HepG2 (cell line): ENCODE results near the gene SNN. TPM values are rescaled to one million over a fixed set of nuclear protein-coding genes. Genes with fewer than 3 reads are reported as not detected.

ENCODE experiments used
- CAMTA2 ChIP-seq: sonication (generic); formaldehyde crosslinking; IDR thresholded peaks from 2 replicates; pipeline ENCODE4 v1.4.0; 2020; ENCODE audit warnings: mild to moderate bottlenecking, missing genetic modification reagents, borderline replicate concordance
- CCAR2 ChIP-seq: fragments of 200-400 bp; formaldehyde crosslinking; optimal IDR thresholded peaks from 2 replicates; pipeline ENCODE3; 2018; ENCODE audit warnings: low read depth, mild to moderate bottlenecking, low read length, moderate library complexity
- DNMT3B ChIP-seq: conservative IDR thresholded peaks from 2 replicates; pipeline ENCODE4 v1.6.1; 2016; ENCODE audit warnings: missing biosample characterization, control low read depth
- HNRNPL ChIP-seq: fragments of 200-400 bp; formaldehyde crosslinking; IDR thresholded peaks from 2 replicates; pipeline ENCODE4 v1.6.1; 2017; ENCODE audit warnings: mild to moderate bottlenecking, low read depth, low read length
- KIAA2018 ChIP-seq: sonication (generic); formaldehyde crosslinking; IDR thresholded peaks from 2 replicates; pipeline ENCODE4 v1.5.0; 2020; ENCODE audit warnings: mild to moderate bottlenecking, missing genetic modification reagents, borderline replicate concordance
- MAFG ChIP-seq: sonication (generic); formaldehyde crosslinking; IDR thresholded peaks from 2 replicates; pipeline ENCODE4 v1.5.1; 2020; ENCODE audit warnings: mild to moderate bottlenecking, missing genetic modification reagents
- NFE2L1 ChIP-seq: sonication (generic); formaldehyde crosslinking; IDR thresholded peaks from 2 replicates; pipeline ENCODE4 v1.4.0; 2020; ENCODE audit warnings: missing genetic modification reagents, mild to moderate bottlenecking, borderline replicate concordance
- SOX5 ChIP-seq: IDR thresholded peaks from 2 replicates; pipeline ENCODE4 v1.6.1; 2016; ENCODE audit warnings: borderline replicate concordance
- SRY ChIP-seq: sonication (generic); formaldehyde crosslinking; IDR thresholded peaks from 2 replicates; pipeline ENCODE4 v1.8.0; 2022; ENCODE audit warnings: mild to moderate bottlenecking, missing genetic modification reagents
- TOE1 ChIP-seq: sonication (generic); formaldehyde crosslinking; IDR thresholded peaks from 2 replicates; pipeline ENCODE4 v1.4.0; 2020; ENCODE audit warnings: mild to moderate bottlenecking, missing genetic modification reagents
- ZFY ChIP-seq: sonication (generic); formaldehyde crosslinking; IDR thresholded peaks from 2 replicates; pipeline ENCODE4 v1.4.0; 2020; ENCODE audit warnings: missing genetic modification reagents
- ZNF33A ChIP-seq: sonication (generic); formaldehyde crosslinking; IDR thresholded peaks from 2 replicates; pipeline ENCODE4 v1.5.1; 2020; ENCODE audit warnings: missing genetic modification reagents, mild to moderate bottlenecking, moderate library complexity, borderline replicate concordance
- ZNF598 ChIP-seq: sonication (generic); formaldehyde crosslinking; IDR thresholded peaks from 2 replicates; pipeline ENCODE4 v1.5.1; 2020; ENCODE audit warnings: mild to moderate bottlenecking, missing genetic modification reagents, borderline replicate concordance
- ZNF720 ChIP-seq: sonication (generic); formaldehyde crosslinking; IDR thresholded peaks from 2 replicates; pipeline ENCODE4 v1.4.0; 2020; ENCODE audit warnings: missing genetic modification reagents
- ZNF724P ChIP-seq: sonication (generic); formaldehyde crosslinking; IDR thresholded peaks from 2 replicates; pipeline ENCODE4 v1.8.0; 2022; ENCODE audit warnings: missing genetic modification reagents, borderline replicate concordance
- ZNF747 ChIP-seq: sonication (generic); formaldehyde crosslinking; IDR thresholded peaks from 2 replicates; pipeline ENCODE4 v1.8.1; 2023; ENCODE audit warnings: missing genetic modification reagents, mild to moderate bottlenecking, borderline replicate concordance
- ZNF883 ChIP-seq: sonication (generic); formaldehyde crosslinking; IDR thresholded peaks from 2 replicates; pipeline ENCODE4 v1.5.1; 2020; ENCODE audit warnings: mild to moderate bottlenecking, missing genetic modification reagents; ENCODE audit errors: not compliant biosample characterization
- polyA plus RNA-seq, 8 experiments: library from polyadenylated mRNA; depleted of rRNA in 3 of 8; stranded (reverse) in 7 of 8; unstranded in 1 of 8; fragments of >200 nt; fragmentation: Illumina TruSeq in 4 of 8; extraction: Trizol in 4 of 8; gene quantifications; 2 replicates each; pipeline versions ENCODE4 v1.2.1 to v1.2.3, GENCODE V29; 2011 to 2016; ENCODE audit warnings: low read depth in 4 of 8, missing spikeins in 1 of 8, mixed read lengths in 1 of 8; ENCODE audit not compliant: insufficient read depth in 1 of 8
- total RNA-seq, 5 experiments: library from RNA; depleted of rRNA; stranded (reverse); fragments of >200 nt; fragmentation: Illumina TruSeq; extraction: Trizol; gene quantifications; 2 replicates each; pipeline ENCODE4 v1.2.3, GENCODE V29; 2016; ENCODE audit warnings: low read depth in 1 of 5
- TF ChIP-seq, protein P1 (sequence below): sonication (generic); formaldehyde crosslinking; IDR thresholded peaks from 2 replicates; pipeline ENCODE4 v1.4.0; 2020; ENCODE audit warnings: missing genetic modification reagents, mild to moderate bottlenecking, borderline replicate concordance

Gene SNN
- total and polyA plus RNA-seq, 2 of the 13 experiments (the other 11 are each of a cell fraction or from before 2014, with no cell fraction given): 5.2 to 8.4 TPM

- TF ChIP-seq KIAA2018 (CRISPR knock-in tag) (no peak), SOX5 (CRISPR knock-in tag) (no peak), ZNF33A (CRISPR knock-in tag) (no peak), ZNF598 (CRISPR knock-in tag) (no peak), NFE2L1 (CRISPR knock-in tag) (no peak), ZFY (CRISPR knock-in tag) (0 out of 2 replicates have a peak, but pooled peaks have one; percentile 26), TOE1 (CRISPR knock-in tag) (no peak), MAFG (CRISPR knock-in tag) (no peak), ZNF724P (CRISPR knock-in tag) (0 out of 2 replicates have a peak, but pooled peaks have one; percentile 43), SRY (CRISPR knock-in tag) (no peak), ZNF720 (CRISPR knock-in tag) (no peak), ZNF883 (CRISPR knock-in tag) (no peak), HNRNPL (peak; percentile 69; the same call in 1 of the 2 replicates), CCAR2 (no peak), ZNF747 (CRISPR knock-in tag) (no peak), DNMT3B (CRISPR knock-in tag) (no peak), CAMTA2 (CRISPR knock-in tag) (no peak)
- TF ChIP-seq, protein P1, sequence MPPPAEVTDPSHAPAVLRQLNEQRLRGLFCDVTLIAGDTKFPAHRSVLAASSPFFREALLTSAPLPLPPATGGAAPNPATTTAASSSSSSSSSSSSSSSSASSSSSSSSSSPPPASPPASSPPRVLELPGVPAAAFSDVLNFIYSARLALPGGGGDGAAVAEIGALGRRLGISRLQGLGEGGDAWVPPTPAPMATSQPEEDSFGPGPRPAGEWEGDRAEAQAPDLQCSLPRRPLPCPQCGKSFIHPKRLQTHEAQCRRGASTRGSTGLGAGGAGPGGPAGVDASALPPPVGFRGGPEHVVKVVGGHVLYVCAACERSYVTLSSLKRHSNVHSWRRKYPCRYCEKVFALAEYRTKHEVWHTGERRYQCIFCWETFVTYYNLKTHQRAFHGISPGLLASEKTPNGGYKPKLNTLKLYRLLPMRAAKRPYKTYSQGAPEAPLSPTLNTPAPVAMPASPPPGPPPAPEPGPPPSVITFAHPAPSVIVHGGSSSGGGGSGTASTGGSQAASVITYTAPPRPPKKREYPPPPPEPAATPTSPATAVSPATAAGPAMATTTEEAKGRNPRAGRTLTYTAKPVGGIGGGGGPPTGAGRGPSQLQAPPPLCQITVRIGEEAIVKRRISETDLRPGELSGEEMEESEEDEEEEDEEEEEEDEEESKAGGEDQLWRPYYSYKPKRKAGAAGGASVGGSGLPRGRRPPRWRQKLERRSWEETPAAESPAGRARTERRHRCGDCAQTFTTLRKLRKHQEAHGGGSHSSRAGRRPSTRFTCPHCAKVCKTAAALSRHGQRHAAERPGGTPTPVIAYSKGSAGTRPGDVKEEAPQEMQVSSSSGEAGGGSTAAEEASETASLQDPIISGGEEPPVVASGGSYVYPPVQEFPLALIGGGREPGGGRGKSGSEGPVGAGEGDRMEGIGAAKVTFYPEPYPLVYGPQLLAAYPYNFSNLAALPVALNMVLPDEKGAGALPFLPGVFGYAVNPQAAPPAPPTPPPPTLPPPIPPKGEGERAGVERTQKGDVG: no peak; the same call in 1 of the 2 replicates
Observed at GRCh38 chr16:11621920-11622651, 46.2 kb upstream of the SNN start (continued).
